Activated CD8-positive, alpha-beta T cell treated with anti-CD3 and anti-CD28 coated beads for 36 hours (primary cell): ENCODE data around the gene SRGAP2C. TPM values are rescaled to one million over a fixed set of nuclear protein-coding genes. Genes with fewer than 3 reads are reported as not detected.
"Not testable (repeated sequence)": the region's sequence is repeated elsewhere in the genome, so short reads cannot be mapped to it uniquely, and the experiment has no call there.

Experiments used
- ATAC-seq: fragments of 200-7000 bp; cut with Tn5 transposase; one replicate; pipeline ENCODE4 v1.10.0; 2021; ENCODE audit warnings: mild to moderate bottlenecking, moderate library complexity
- CTCF ChIA-PET: fragments of 350-600 bp; sonication (Branson Sonifier 250); formaldehyde crosslinking; loops from one replicate; lab custom pipeline; 2021; ENCODE audit warnings: antibody characterized with exemption; lab: Charles Lee
- POLR2A ChIA-PET: fragments of 350-600 bp; sonication (Branson Sonifier 250); formaldehyde crosslinking; loops from one replicate; lab custom pipeline; 2021; ENCODE audit warnings: antibody characterized with exemption; lab: Charles Lee
- DNase-seq: peaks from one replicate; pipeline ENCODE4 v3.0.0-alpha.2; 2020
- H3K27ac Mint-ChIP-seq: one replicate; pipeline ENCODE4 v1.8.0; 2021; ENCODE audit warnings: mild to moderate bottlenecking, mixed read lengths
- H3K27me3 Mint-ChIP-seq: one replicate; pipeline ENCODE4 v1.8.0; 2021; ENCODE audit warnings: mixed read lengths
- H3K36me3 Mint-ChIP-seq: one replicate; pipeline ENCODE4 v1.8.0; 2021; ENCODE audit warnings: low read depth, mixed read lengths
- H3K4me1 Mint-ChIP-seq: one replicate; pipeline ENCODE4 v1.8.0; 2021; ENCODE audit warnings: low read depth, mixed read lengths
- H3K4me3 Mint-ChIP-seq: one replicate; pipeline ENCODE4 v1.8.0; 2021; ENCODE audit warnings: mild to moderate bottlenecking, moderate library complexity, mixed read lengths
- H3K9me3 Mint-ChIP-seq: one replicate; pipeline ENCODE4 v1.8.0; 2021; ENCODE audit warnings: mixed read lengths
- intact Hi-C: fragments of 100-400 bp; cut with micrococcal nuclease; formaldehyde crosslinking; loops from one replicate; pipeline ENCODE4 v1.10.0; 2022
- total RNA-seq, 2 experiments: library from RNA; stranded (reverse); gene quantifications; one replicate each; pipeline ENCODE4 v1.2.3, GENCODE V29; 2021

The SRGAP2C gene
- total RNA-seq, 2 experiments from 2014 or later = 15.3 to 17.9 TPM

GRCh38 chr1:121197095-121197882, 12.5 kb downstream of the SRGAP2C start:
- H3K4me3 Mint-ChIP-seq, H3K9me3 Mint-ChIP-seq, H3K36me3 Mint-ChIP-seq, H3K27me3 Mint-ChIP-seq, ATAC-seq, H3K27ac Mint-ChIP-seq, H3K4me1 Mint-ChIP-seq, DNase-seq, CTCF ChIA-PET, POLR2A ChIA-PET, intact Hi-C loops: not testable (repeated sequence)

GRCh38 chr1:121199763-121200162, 15.0 kb downstream of the SRGAP2C start:
- H3K27me3 Mint-ChIP-seq, ATAC-seq, CTCF ChIA-PET, H3K9me3 Mint-ChIP-seq, H3K4me1 Mint-ChIP-seq, POLR2A ChIA-PET, H3K4me3 Mint-ChIP-seq, H3K27ac Mint-ChIP-seq, intact Hi-C loops, H3K36me3 Mint-ChIP-seq, DNase-seq: not testable (repeated sequence)

GRCh38 chr1:121200232-121200631, 15.5 kb downstream of the SRGAP2C start:
- H3K27ac Mint-ChIP-seq, POLR2A ChIA-PET, H3K4me1 Mint-ChIP-seq: not testable (repeated sequence)

GRCh38 chr1:121200985-121201981, 16.5 kb downstream of the SRGAP2C start:
- H3K9me3 Mint-ChIP-seq, H3K27me3 Mint-ChIP-seq, H3K4me3 Mint-ChIP-seq, H3K27ac Mint-ChIP-seq, CTCF ChIA-PET, H3K4me1 Mint-ChIP-seq, intact Hi-C loops, POLR2A ChIA-PET, H3K36me3 Mint-ChIP-seq, DNase-seq, ATAC-seq: not testable (repeated sequence)

More at GRCh38 chr1:121200232-121200631, 15.5 kb downstream of the SRGAP2C start:
- intact Hi-C loops, H3K27me3 Mint-ChIP-seq, ATAC-seq, CTCF ChIA-PET, H3K9me3 Mint-ChIP-seq, DNase-seq, H3K4me3 Mint-ChIP-seq, H3K36me3 Mint-ChIP-seq: not testable (repeated sequence)

- intact Hi-C loops, H3K27ac Mint-ChIP-seq, DNase-seq, H3K9me3 Mint-ChIP-seq, H3K27me3 Mint-ChIP-seq, H3K4me3 Mint-ChIP-seq, CTCF ChIA-PET, ATAC-seq, H3K4me1 Mint-ChIP-seq, POLR2A ChIA-PET, H3K36me3 Mint-ChIP-seq: not testable (repeated sequence)
These were observed 18.2 kb downstream of the SRGAP2C start for GRCh38 chr1:121202986-121203385.

- ATAC-seq, CTCF ChIA-PET: not testable (repeated sequence)
These were observed 21.3 kb downstream of the SRGAP2C start for GRCh38 chr1:121205786-121206711.

GRCh38 chr1:121207328-121207727, 22.6 kb downstream of the SRGAP2C start:
- POLR2A ChIA-PET, H3K9me3 Mint-ChIP-seq, intact Hi-C loops, H3K36me3 Mint-ChIP-seq, DNase-seq, CTCF ChIA-PET, H3K4me3 Mint-ChIP-seq, H3K4me1 Mint-ChIP-seq, ATAC-seq, H3K27ac Mint-ChIP-seq, H3K27me3 Mint-ChIP-seq: not testable (repeated sequence)

More at GRCh38 chr1:121205786-121206711, 21.3 kb downstream of the SRGAP2C start:
- POLR2A ChIA-PET, intact Hi-C loops, H3K4me1 Mint-ChIP-seq, H3K9me3 Mint-ChIP-seq, H3K36me3 Mint-ChIP-seq, H3K27me3 Mint-ChIP-seq, DNase-seq, H3K27ac Mint-ChIP-seq, H3K4me3 Mint-ChIP-seq: not testable (repeated sequence)

GRCh38 chr1:121208375-121208774, 23.6 kb downstream of the SRGAP2C start:
- POLR2A ChIA-PET, intact Hi-C loops, ATAC-seq, CTCF ChIA-PET, H3K4me1 Mint-ChIP-seq, H3K4me3 Mint-ChIP-seq, DNase-seq, H3K9me3 Mint-ChIP-seq, H3K27me3 Mint-ChIP-seq, H3K36me3 Mint-ChIP-seq, H3K27ac Mint-ChIP-seq: not testable (repeated sequence)

GRCh38 chr1:121210778-121211177, 26.0 kb downstream of the SRGAP2C start:
- CTCF ChIA-PET = not testable (repeated sequence)

GRCh38 chr1:121213491-121213890, 28.7 kb downstream of the SRGAP2C start:
- DNase-seq, H3K4me1 Mint-ChIP-seq, CTCF ChIA-PET, intact Hi-C loops, H3K4me3 Mint-ChIP-seq, POLR2A ChIA-PET, ATAC-seq, H3K27ac Mint-ChIP-seq, H3K27me3 Mint-ChIP-seq, H3K36me3 Mint-ChIP-seq, H3K9me3 Mint-ChIP-seq: not testable (repeated sequence)

More at GRCh38 chr1:121210778-121211177, 26.0 kb downstream of the SRGAP2C start:
- POLR2A ChIA-PET, H3K27ac Mint-ChIP-seq, H3K36me3 Mint-ChIP-seq, ATAC-seq, H3K9me3 Mint-ChIP-seq, H3K4me3 Mint-ChIP-seq, H3K4me1 Mint-ChIP-seq, intact Hi-C loops, DNase-seq, H3K27me3 Mint-ChIP-seq: not testable (repeated sequence)
